NCI-H146 (cell line): ENCODE results near the gene GPR6.
A peak's percentile ranks its signal among the peaks of the same experiment; 100 is the strongest.

Experiments used
- DNase-seq: peaks from one replicate; lab custom pipeline; 2025; lab: John Stamatoyannopoulos, UW

Gene GPR6, protein sequence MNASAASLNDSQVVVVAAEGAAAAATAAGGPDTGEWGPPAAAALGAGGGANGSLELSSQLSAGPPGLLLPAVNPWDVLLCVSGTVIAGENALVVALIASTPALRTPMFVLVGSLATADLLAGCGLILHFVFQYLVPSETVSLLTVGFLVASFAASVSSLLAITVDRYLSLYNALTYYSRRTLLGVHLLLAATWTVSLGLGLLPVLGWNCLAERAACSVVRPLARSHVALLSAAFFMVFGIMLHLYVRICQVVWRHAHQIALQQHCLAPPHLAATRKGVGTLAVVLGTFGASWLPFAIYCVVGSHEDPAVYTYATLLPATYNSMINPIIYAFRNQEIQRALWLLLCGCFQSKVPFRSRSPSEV

GRCh38 chr6:109978174-109979032 is at the start of gene GPR6:
Gene GPR6, plus strand, starts transcription at chr6:109978311. Its CDS starts 802 bp downstream, at chr6:109979113.
- peak; percentile 87 for DNase-seq

DNA sequence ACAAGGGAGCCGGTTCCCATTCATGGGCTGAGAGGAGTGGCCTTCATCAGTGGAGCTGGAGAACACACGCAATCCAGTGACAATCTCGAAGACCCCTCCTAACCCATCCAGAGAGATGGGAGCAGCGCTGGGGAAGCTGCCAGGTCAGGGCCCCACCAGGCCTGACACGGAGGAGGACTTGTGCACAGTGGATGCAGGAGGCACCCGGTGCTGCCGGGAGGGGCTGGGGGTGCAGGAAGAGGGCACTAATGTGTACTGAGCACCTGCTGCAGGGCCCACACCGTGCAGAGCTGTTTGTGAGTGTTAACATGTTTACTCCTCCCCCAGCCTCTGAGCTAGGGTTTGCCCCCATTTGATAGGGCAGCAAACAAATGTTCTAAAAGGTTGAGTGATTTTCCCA is 43.8 kb upstream of the GPR6 start:
- no peak for DNase-seq

DNA sequence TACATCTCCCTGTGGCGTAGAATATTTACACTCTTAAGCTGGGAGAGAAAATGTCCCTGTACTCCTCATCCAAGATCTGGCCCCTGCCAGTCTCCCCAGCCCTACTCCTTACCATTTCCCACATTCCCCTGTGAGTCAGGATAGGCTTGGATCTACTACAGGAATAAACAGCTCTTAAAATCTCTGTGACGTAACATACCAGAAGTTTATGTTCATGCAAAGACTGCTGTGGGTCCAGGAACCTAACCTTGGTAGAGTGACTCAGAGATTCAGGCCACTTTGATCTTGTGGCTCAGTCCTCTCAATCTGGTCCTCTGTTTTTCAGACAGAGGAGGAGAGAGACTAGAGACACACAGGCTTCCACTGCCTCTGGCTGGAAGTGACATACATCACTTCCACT is 38.5 kb upstream of the GPR6 start:
- DNase-seq = no peak

DNA sequence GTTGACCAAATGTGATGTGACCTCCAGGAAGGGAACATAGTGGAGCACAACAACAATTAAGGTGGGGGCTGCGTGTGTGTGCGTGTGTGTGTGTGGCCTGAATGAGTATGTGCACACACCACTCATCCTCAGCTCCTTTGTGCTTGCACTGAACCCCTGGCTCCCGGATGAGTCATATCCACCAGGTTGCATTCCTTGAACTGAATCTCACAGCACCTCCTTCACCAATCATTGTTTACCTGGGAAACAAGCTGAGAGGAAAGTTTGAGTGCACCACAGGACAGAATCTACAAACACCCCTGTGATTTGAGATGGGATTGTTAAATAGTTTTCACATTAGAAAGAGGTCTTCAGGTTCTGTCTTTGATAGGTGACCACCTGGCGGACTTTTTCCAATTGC is 33.7 kb upstream of the GPR6 start:
- no peak for DNase-seq

- peak; percentile 23 for DNase-seq
Measured at GRCh38 chr6:109945091-109945490, 33.0 kb upstream of the GPR6 start.

DNA sequence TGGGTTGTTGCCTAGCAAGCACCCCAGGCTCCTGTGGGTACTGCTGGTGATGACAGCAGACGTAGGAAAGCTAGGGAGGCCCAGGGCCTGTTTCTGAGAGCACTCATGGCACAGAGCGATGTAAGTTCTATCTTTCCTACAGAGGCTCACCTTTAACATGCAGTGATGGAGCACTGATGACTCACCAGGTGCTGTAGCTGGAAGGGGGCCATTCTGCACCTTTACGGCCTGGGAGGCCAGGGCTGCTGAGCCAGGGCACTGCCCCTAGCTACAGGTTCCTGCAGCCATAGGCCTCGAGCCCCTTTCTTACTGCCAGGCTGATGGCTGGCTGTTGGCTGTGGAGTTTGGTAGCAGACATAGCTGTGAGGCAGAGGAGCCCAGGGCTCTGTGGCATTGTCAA is 31.1 kb upstream of the GPR6 start:
- no peak for DNase-seq

- no peak for DNase-seq
Measured at GRCh38 chr6:109949281-109950065, 28.6 kb upstream of the GPR6 start.

DNA sequence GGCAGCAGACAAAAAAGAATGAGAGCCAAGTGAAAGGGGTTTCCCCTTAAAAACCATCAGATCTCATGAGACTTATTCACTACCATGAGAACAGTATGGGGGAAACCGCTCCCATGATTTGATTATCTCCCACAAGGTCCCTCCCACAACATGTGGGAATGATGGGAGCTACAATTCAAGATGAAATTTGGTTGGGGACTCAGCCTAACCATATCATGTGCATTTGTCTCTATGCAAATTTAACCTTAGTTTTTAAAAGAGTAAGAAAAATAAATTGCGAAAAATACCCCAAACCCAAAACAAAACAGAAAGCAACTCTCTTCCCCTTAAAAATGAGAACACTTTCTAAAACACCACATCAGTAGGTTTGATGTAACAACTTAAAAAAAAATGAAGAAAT is 22.6 kb upstream of the GPR6 start:
- no peak for DNase-seq

GRCh38 chr6:109958626-109959025 is 19.5 kb upstream of the GPR6 start:
- no peak for DNase-seq

DNA sequence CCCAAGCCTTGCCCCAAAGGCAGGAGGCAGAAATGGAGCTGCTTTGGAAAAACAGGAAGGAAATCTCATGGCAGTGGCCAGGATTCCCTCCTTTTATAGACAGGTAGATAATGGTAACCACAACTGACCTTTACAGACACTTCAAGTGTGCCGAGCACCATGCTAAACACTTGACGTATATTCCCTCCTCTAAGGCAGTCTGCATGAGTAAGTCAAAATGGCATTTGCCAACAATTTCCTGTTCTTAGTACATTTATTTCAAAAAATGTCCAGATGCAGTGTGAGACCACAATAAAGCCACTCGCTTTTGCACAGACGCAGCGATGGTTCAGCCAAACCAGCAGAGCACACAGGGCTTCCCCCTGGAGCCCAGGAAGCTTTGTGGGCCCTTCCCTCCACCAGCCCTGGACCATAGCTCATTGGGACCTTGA is 16.5 kb upstream of the GPR6 start:
- no peak for DNase-seq

DNA sequence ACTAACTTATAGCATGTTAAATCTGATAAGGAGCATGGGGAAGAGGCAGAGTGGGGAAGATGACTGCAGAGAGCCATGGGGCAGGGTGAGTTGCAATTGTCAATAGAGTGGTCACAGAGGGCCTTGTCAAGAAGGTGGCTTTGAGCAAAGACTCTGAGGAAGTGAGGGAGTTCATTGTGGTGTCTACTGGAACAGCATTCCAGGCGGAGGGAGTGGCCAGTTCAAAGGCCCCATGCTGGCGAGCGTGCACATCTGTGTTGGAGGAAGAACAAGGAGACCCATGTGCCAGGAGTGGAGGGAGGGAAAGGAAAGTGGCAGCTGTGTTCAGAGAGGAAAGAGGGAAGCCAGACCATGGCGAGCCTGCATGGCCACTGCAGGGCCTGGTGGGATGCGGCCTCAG is 15.8 kb upstream of the GPR6 start:
- no peak for DNase-seq

- DNase-seq = no peak
Measured at GRCh38 chr6:109963598-109964170, 14.4 kb upstream of the GPR6 start.

DNA sequence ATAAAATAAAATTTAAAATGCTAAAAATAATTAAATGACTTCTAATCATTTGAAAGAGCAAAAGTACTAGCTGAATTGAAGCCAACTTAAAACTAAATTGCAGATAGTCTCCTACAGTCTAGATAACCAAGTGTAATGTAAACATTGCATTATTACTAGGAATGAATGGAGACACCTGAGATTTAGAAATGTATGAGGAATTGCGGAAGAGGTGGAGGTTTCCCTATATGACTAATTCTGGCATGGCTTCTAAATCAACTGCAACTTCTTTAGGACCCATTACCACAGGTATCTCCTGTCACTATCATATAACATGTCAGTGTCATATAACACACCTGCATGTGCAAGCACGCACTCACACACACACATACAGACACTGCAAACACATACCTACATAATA is 13.2 kb upstream of the GPR6 start:
- DNase-seq = no peak

DNA sequence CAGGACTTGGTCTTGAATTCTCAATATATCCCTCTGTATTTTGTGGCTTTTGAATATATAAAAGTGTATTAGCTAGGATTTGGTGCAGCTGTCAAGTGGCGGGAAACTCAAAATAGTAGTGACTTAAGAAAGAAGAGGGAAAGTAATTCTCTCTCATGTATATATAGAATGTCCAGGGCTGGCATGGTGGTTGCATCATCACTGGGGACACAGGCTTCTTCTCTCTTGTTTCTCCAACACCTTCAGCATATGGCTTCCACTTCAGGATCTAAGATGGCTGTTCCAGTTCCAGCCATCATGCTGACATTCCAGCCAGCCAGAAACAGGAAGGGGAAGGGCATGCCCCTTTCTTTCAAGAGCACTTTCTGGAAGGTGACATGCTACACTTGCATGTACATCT is 11.8 kb upstream of the GPR6 start:
- no peak for DNase-seq

GRCh38 chr6:109977791-109978173 is 329 bp upstream of the GPR6 start:
- peak; percentile 76 for DNase-seq

DNA sequence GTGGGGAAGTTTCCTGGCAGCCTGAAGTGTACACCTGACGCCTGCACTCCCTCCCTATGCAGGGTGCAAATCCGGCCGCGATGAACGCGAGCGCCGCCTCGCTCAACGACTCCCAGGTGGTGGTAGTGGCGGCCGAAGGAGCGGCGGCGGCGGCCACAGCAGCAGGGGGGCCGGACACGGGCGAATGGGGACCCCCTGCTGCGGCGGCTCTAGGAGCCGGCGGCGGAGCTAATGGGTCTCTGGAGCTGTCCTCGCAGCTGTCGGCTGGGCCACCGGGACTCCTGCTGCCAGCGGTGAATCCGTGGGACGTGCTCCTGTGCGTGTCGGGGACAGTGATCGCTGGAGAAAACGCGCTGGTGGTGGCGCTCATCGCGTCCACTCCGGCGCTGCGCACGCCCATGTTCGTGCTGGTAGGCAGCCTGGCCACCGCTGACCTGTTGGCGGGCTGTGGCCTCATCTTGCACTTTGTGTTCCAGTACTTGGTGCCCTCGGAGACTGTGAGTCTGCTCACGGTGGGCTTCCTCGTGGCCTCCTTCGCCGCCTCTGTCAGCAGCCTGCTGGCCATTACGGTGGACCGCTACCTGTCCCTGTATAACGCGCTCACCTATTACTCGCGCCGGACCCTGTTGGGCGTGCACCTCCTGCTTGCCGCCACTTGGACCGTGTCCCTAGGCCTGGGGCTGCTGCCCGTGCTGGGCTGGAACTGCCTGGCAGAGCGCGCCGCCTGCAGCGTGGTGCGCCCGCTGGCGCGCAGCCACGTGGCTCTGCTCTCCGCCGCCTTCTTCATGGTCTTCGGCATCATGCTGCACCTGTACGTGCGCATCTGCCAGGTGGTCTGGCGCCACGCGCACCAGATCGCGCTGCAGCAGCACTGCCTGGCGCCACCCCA is 1.2 kb downstream of the GPR6 start:
- DNase-seq = peak; percentile 36

- no peak for DNase-seq
Measured at GRCh38 chr6:109984410-109984809, 6.3 kb downstream of the GPR6 start.

GRCh38 chr6:109987196-109987595 is 9.1 kb downstream of the GPR6 start:
- no peak for DNase-seq

DNA sequence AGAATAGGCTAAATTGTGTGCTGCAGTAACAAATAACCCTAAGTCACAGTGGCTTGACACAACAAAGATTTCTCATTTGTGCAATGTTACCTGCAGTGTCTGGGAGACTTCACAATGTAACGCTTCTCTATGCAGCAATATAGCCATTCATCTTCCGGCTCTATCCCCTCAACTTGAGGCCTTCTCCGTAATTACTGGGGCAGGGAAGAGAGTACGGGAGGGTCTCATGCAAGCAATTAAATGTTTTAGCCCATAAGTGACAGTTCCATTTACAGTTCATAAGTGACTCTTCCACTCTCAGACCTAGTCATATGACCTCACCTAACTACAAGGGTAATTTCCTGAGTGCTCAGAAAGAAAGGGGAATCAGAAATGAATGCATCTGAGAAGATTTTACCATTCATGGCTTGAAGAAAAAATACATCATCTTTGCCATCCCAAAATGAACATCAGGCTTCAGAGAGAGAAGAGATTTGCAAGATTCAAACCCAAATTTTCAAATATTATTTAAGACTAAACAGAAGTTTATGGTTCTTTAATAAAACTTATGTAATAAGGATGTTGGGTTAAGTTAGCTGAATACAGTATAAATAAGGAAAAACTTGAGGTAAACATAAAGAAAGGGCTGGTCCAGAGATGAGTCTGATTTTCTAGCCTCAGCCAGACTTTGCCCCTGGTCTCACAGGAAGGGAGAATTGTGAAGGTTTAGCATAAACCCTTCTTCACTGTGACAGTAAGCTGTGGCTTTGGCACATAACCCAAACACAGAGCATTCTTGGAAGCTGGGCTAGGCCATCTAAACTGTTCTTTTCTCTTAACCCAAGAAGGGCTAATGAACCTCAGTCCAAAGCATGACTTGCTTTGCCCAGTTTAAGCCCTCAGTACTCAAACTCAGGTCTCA is 13.3 kb downstream of the GPR6 start:
- no peak for DNase-seq

- no peak for DNase-seq
Measured at GRCh38 chr6:109998159-109998785, 20.2 kb downstream of the GPR6 start.
